Loucy (cell line): ENCODE measurements around the gene NOL4L.

Experiments
- H2AFZ ChIP-seq: fragments of 200-600 bp; sonication (generic); 2 replicates; pipeline ENCODE4 v1.6.0; 2016; ENCODE audit warnings: antibody characterized with exemption, mild to moderate bottlenecking, low read length, moderate library complexity
- H3F3A ChIP-seq: fragments of 200-600 bp; 2 replicates; pipeline ENCODE4 v1.6.0; 2016; ENCODE audit warnings: antibody characterized with exemption, low read depth, mild to moderate bottlenecking
- H3K27me3 ChIP-seq: fragments of 200-600 bp; sonication (generic); 2 replicates; pipeline ENCODE4 v1.6.1; 2014; ENCODE audit warnings: low read length, mild to moderate bottlenecking; ENCODE audit not compliant: insufficient read depth, poor library complexity, severe bottlenecking
- H3K36me3 ChIP-seq: fragments of 200-600 bp; sonication (generic); 2 replicates; pipeline ENCODE4 v1.6.1; 2016; ENCODE audit warnings: low read length; ENCODE audit not compliant: insufficient read depth
- H3K4me1 ChIP-seq: fragments of 200-600 bp; sonication (generic); 2 replicates; pipeline ENCODE4 v1.5.1; 2014; ENCODE audit warnings: low read length, mild to moderate bottlenecking; ENCODE audit not compliant: insufficient read depth, poor library complexity, severe bottlenecking
- H3K4me2 ChIP-seq: fragments of 200-600 bp; sonication (generic); 2 replicates; pipeline ENCODE4 v1.6.0; 2014; ENCODE audit warnings: antibody characterized with exemption, low read length, low read depth, mild to moderate bottlenecking; ENCODE audit not compliant: poor library complexity, severe bottlenecking
- H3K4me3 ChIP-seq: fragments of 200-600 bp; sonication (generic); 2 replicates; pipeline ENCODE4 v1.5.1; 2014; ENCODE audit warnings: low read length, mild to moderate bottlenecking, mixed read lengths; ENCODE audit not compliant: poor library complexity, severe bottlenecking
- H3K79me2 ChIP-seq: fragments of 200-600 bp; sonication (generic); 2 replicates; pipeline ENCODE4 v1.6.1; 2014; ENCODE audit warnings: low read length; ENCODE audit not compliant: insufficient read depth
- H3K9ac ChIP-seq: fragments of 200-600 bp; sonication (generic); 2 replicates; pipeline ENCODE4 v1.6.0; 2014; ENCODE audit warnings: mild to moderate bottlenecking, low read depth, low read length, moderate library complexity; ENCODE audit not compliant: poor library complexity, severe bottlenecking
- H3K9me2 ChIP-seq: fragments of 200-600 bp; sonication (generic); replicated peaks from 2 replicates; pipeline ENCODE4 v1.6.1; 2016; ENCODE audit warnings: low read depth, low read length, mixed read lengths
- H3K9me3 ChIP-seq: fragments of 200-600 bp; sonication (generic); 2 replicates; pipeline ENCODE4 v1.6.1; 2014; ENCODE audit warnings: mild to moderate bottlenecking, antibody characterized with exemption, low read length, low read depth; ENCODE audit not compliant: insufficient read depth
- H4K20me1 ChIP-seq: fragments of 200-600 bp; sonication (generic); 2 replicates; pipeline ENCODE4 v1.6.0; 2014; ENCODE audit warnings: antibody characterized with exemption, low read length, mild to moderate bottlenecking; ENCODE audit not compliant: insufficient read depth, poor library complexity, severe bottlenecking
- EZH2phosphoT487 ChIP-seq: fragments of 200-600 bp; IDR thresholded peaks from 2 replicates; pipeline ENCODE4 v1.6.1; 2018; ENCODE audit warnings: antibody characterized with exemption, mild to moderate bottlenecking, moderate library complexity, borderline replicate concordance
- TF ChIP-seq, protein P1 (sequence below): fragments of 200-600 bp; sonication (generic); conservative IDR thresholded peaks from 2 replicates; pipeline ENCODE4 v1.5.1; 2014; ENCODE audit warnings: mild to moderate bottlenecking, antibody characterized with exemption, low read length

The NOL4L gene

GRCh38 chr20:32462900-32463641, 122.1 kb downstream of the NOL4L start:
- no peak overlapping the region for H3K4me3 ChIP-seq
- no peak overlapping the region for H2AFZ ChIP-seq
- H3F3A ChIP-seq: no peaks in the 10 kb centered on the region
- no peak overlapping the region for H3K4me2 ChIP-seq
- peaks cover 68% of the 10 kb centered on the region for H4K20me1 ChIP-seq
- no peaks in the 10 kb centered on the region for H3K9me3 ChIP-seq
- H3K79me2 ChIP-seq: peaks cover 76% of the 10 kb centered on the region
- H3K36me3 ChIP-seq: peaks cover 92% of the 10 kb centered on the region; the same call in 1 of the 2 replicates
- TF ChIP-seq, protein P1, sequence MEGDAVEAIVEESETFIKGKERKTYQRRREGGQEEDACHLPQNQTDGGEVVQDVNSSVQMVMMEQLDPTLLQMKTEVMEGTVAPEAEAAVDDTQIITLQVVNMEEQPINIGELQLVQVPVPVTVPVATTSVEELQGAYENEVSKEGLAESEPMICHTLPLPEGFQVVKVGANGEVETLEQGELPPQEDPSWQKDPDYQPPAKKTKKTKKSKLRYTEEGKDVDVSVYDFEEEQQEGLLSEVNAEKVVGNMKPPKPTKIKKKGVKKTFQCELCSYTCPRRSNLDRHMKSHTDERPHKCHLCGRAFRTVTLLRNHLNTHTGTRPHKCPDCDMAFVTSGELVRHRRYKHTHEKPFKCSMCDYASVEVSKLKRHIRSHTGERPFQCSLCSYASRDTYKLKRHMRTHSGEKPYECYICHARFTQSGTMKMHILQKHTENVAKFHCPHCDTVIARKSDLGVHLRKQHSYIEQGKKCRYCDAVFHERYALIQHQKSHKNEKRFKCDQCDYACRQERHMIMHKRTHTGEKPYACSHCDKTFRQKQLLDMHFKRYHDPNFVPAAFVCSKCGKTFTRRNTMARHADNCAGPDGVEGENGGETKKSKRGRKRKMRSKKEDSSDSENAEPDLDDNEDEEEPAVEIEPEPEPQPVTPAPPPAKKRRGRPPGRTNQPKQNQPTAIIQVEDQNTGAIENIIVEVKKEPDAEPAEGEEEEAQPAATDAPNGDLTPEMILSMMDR: no peak
- no peak for TF ChIP-seq EZH2phosphoT487
- H3K4me1 ChIP-seq: no peaks in the 10 kb centered on the region
- H3K9ac ChIP-seq: no peak overlapping the region
- no peaks in the 10 kb centered on the region for H3K27me3 ChIP-seq
- H3K9me2 ChIP-seq: no peaks in the 10 kb centered on the region

DNA sequence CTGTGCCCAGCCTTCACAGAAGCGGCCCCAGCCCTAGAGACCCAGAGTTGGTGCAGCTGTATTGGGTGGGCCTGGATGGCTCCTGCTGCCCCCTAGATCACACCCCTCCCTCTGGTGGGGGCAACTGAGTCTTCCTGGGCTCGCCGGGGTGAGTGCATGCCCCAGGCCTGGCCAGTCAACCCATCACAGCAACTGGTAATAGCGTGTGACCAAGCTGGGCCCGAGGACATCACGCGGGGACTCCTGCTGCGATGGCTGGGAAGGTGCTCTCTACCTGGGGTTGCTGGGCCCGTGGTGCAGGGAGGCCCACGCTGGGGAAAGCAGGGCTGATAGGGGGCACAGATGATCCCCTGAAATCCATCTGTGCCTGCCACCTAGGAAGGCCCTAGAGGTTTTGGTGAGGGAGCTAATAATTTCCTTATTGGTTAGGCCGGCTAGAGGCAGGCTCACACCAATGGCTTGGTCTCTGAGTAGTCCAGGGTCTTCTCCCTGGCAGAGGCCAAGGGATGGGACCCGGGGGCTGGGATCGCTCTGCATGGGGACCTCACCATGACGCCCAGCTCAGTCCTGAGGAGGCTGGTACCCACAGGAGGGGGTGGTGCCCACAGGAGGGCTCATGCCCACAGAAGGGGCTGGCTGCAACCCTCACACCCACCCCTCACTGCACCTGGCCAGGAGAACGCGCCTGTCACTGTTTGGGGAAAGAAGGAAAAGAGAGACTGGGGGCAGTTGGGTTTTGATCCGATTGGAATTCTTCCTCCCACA, 123.1 kb downstream of the NOL4L start:
- Histone ChIP-seq H3K4me1 (no peaks in the 10 kb centered on the region), H3K27me3 (no peaks in the 10 kb centered on the region), H3K9me2 (no peaks in the 10 kb centered on the region), H3K9me3 (no peaks in the 10 kb centered on the region), H3K9ac (no peak overlapping the region), H3K36me3 (peaks cover 81% of the 10 kb centered on the region; the same call in 1 of the 2 replicates), H3K4me3 (no peak overlapping the region), H2AFZ (no peak overlapping the region), H3K4me2 (no peak overlapping the region), H3F3A (no peaks in the 10 kb centered on the region), H4K20me1 (peaks cover 66% of the 10 kb centered on the region), H3K79me2 (peaks cover 74% of the 10 kb centered on the region)
- TF ChIP-seq, protein P1: no peak
- no peak for TF ChIP-seq EZH2phosphoT487

- Histone ChIP-seq H3K4me2 (no peak overlapping the region), H3K27me3 (no peaks in the 10 kb centered on the region), H3K4me1 (no peaks in the 10 kb centered on the region), H4K20me1 (peaks cover 65% of the 10 kb centered on the region), H3K9ac (no peak overlapping the region), H3K36me3 (peaks cover 81% of the 10 kb centered on the region; the same call in 1 of the 2 replicates), H3K9me3 (no peaks in the 10 kb centered on the region), H3K4me3 (no peak overlapping the region), H3K79me2 (peaks cover 75% of the 10 kb centered on the region), H3K9me2 (no peaks in the 10 kb centered on the region), H3F3A (no peaks in the 10 kb centered on the region), H2AFZ (no peak overlapping the region)
- TF ChIP-seq, protein P1: no peak
- TF ChIP-seq EZH2phosphoT487: no peak
Observed at GRCh38 chr20:32460683-32461320, 124.3 kb downstream of the NOL4L start.
